ENCODE results near the gene LYRM1. TPM values are rescaled to one million over a fixed set of nuclear protein-coding genes. Genes with fewer than 3 reads are reported as not detected.
A peak's percentile ranks its signal among the peaks of the same experiment; 100 is the strongest.

LYRM1 gene
- total and polyA plus RNA-seq, 2 experiments from 2014 or later, result 18.7 to 24.8 TPM

- H3F3A ChIP-seq (replicated peaks; ENCODE audit: low read depth), result no peaks in the 10 kb centered on the region
These were observed 883 bp upstream of the LYRM1 start for GRCh38 chr16:20899477-20900298.

More at GRCh38 chr16:20899477-20900298, 883 bp upstream of the LYRM1 start:
- H3K4me1 Mint-ChIP-seq, result peaks cover 50% of the 10 kb centered on the region
- H3K27ac Mint-ChIP-seq, result peak overlapping the region; percentile 34
- Histone ChIP-seq H4K20me1 (replicated peaks; ENCODE audit: insufficient read depth) (peaks cover 17% of the 10 kb centered on the region), H2AFZ (no peak overlapping the region), H3K79me2 (replicated peaks; ENCODE audit: insufficient read depth) (peaks cover 81% of the 10 kb centered on the region), H3K27me3 (ENCODE audit: insufficient read depth) (no peaks in the 10 kb centered on the region), H3K4me2 (peak overlapping the region; percentile 96), H3K4me3 (peak overlapping the region; percentile 88), H3K4me1 (ENCODE audit: insufficient read depth) (peaks cover 43% of the 10 kb centered on the region), H3K9me2 (ENCODE audit: insufficient read depth) (no peaks in the 10 kb centered on the region), H3K36me3 (ENCODE audit: insufficient read depth) (peaks cover 5% of the 10 kb centered on the region), H3K27ac (ENCODE audit: low read depth) (peak overlapping the region; percentile 69; the same call in 1 of the 2 replicates)
- H3K9me3 Mint-ChIP-seq, result peaks cover 2% of the 10 kb centered on the region; the same call in 1 of the 3 replicates
- peaks cover 7% of the 10 kb centered on the region for H3K27me3 Mint-ChIP-seq (ENCODE audit: insufficient read depth, low read depth, poor library complexity)
- H3K4me3 Mint-ChIP-seq, result peak overlapping the region; percentile 89
- H3K36me3 Mint-ChIP-seq (ENCODE audit: low read depth), result peaks cover 24% of the 10 kb centered on the region
- ATAC-seq (peak; percentile 6; the same call in 2 of the 3 replicates), DNase-seq (ENCODE audit: low spot score) (no peak)
- no peak for TF ChIP-seq ZNF114 (CRISPR knock-in tag; IDR thresholded peaks at IDR 0.05)
- no peak for TF ChIP-seq ZNF462 (CRISPR knock-in tag; IDR thresholded peaks at IDR 0.05)
- TF ChIP-seq, protein P1, sequence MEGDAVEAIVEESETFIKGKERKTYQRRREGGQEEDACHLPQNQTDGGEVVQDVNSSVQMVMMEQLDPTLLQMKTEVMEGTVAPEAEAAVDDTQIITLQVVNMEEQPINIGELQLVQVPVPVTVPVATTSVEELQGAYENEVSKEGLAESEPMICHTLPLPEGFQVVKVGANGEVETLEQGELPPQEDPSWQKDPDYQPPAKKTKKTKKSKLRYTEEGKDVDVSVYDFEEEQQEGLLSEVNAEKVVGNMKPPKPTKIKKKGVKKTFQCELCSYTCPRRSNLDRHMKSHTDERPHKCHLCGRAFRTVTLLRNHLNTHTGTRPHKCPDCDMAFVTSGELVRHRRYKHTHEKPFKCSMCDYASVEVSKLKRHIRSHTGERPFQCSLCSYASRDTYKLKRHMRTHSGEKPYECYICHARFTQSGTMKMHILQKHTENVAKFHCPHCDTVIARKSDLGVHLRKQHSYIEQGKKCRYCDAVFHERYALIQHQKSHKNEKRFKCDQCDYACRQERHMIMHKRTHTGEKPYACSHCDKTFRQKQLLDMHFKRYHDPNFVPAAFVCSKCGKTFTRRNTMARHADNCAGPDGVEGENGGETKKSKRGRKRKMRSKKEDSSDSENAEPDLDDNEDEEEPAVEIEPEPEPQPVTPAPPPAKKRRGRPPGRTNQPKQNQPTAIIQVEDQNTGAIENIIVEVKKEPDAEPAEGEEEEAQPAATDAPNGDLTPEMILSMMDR (conservative IDR thresholded peaks at IDR 0.05; ENCODE audit: low read depth in 2 of 2), result no peak
- TF ChIP-seq, protein P2, sequence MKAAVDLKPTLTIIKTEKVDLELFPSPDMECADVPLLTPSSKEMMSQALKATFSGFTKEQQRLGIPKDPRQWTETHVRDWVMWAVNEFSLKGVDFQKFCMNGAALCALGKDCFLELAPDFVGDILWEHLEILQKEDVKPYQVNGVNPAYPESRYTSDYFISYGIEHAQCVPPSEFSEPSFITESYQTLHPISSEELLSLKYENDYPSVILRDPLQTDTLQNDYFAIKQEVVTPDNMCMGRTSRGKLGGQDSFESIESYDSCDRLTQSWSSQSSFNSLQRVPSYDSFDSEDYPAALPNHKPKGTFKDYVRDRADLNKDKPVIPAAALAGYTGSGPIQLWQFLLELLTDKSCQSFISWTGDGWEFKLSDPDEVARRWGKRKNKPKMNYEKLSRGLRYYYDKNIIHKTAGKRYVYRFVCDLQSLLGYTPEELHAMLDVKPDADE (IDR thresholded peaks at IDR 0.05), result no peak
- TF ChIP-seq STAT1 (IDR thresholded peaks at IDR 0.05; ENCODE audit: unreplicated experiment), result no peak
- no peak for TF ChIP-seq EZH2phosphoT487 (IDR thresholded peaks at IDR 0.05; ENCODE audit: unreplicated experiment)
- no peak for TF ChIP-seq REST (IDR thresholded peaks at IDR 0.05; ENCODE audit: unreplicated experiment)
- no peak for TF ChIP-seq EZH2 (IDR thresholded peaks at IDR 0.05; ENCODE audit: low read depth, unreplicated experiment)
- no peak for TF ChIP-seq NANOG (IDR thresholded peaks at IDR 0.05; ENCODE audit: borderline replicate concordance)
- no peak for TF ChIP-seq JUNB (IDR thresholded peaks at IDR 0.05; ENCODE audit: unreplicated experiment)
- TF ChIP-seq CREB1 (CRISPR knock-in tag; IDR thresholded peaks at IDR 0.05; ENCODE audit: low read depth), result no peak
- no peak for TF ChIP-seq ZNF331 (CRISPR knock-in tag; IDR thresholded peaks at IDR 0.05; ENCODE audit: low read depth)
- TF ChIP-seq POLR2AphosphoS5 (IDR thresholded peaks at IDR 0.05; ENCODE audit: low read depth), result no peak
